SH-SY5Y (cell line): ENCODE measurements around the gene DMD.

Experiments used
- GATA2 ChIP-seq: IDR thresholded peaks from 2 replicates; pipeline ENCODE4 v1.6.1; 2011; ENCODE audit warnings: mild to moderate bottlenecking, low read depth, low read length
- GATA3 ChIP-seq: IDR thresholded peaks from 2 replicates; pipeline ENCODE4 v1.6.1; 2011; ENCODE audit warnings: low read depth, mild to moderate bottlenecking, low read length, moderate library complexity

DNA sequence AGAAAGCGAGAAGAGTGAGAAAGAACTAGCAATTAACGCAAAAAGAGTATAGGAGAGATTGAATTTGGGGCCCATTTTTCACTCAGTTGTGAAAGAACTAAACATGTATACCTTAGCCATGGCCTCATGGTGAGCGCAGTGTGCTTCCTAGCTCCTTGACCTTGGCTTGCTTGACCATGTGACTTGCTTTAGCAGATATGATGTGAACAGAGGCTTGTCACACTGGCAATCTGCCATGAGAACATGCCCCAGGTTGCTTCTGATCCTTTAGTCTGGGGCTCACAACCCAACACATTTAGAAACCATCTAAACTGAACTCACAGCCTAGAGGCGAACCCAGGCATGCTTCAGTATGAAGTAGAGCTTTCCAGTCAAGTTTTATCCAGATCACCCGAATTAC lies 1879.4 kb downstream of the DMD start:
- TF ChIP-seq GATA2 (peak; percentile 43; the same call in 1 of the 2 replicates), GATA3 (no peak)
